ENCODE data around the gene HEYL. TPM values are rescaled to one million over a fixed set of nuclear protein-coding genes. Genes with fewer than 3 reads are reported as not detected.

HEYL gene
- total RNA-seq, 1 donor from 2014 or later, result 4.3 TPM

GRCh38 chr1:39655578-39656268, 16.3 kb upstream of the HEYL start:
- Mint-ChIP-seq H3K36me3 (ENCODE audit: insufficient read depth) (no peaks in the 10 kb centered on the region), H3K27me3 (peaks cover 64% of the 10 kb centered on the region), H3K27ac (no peak overlapping the region), H3K9me3 (ENCODE audit: low read depth) (no peaks in the 10 kb centered on the region), H3K4me1 (ENCODE audit: low read depth) (no peaks in the 10 kb centered on the region), H3K4me3 (ENCODE audit: low read depth) (no peak overlapping the region)
- DNase-seq (ENCODE audit: low spot score, unreplicated experiment), result no peak
- TF ChIP-seq CTCF (IDR thresholded peaks at IDR 0.05; ENCODE audit: unreplicated experiment), result no peak

DNA sequence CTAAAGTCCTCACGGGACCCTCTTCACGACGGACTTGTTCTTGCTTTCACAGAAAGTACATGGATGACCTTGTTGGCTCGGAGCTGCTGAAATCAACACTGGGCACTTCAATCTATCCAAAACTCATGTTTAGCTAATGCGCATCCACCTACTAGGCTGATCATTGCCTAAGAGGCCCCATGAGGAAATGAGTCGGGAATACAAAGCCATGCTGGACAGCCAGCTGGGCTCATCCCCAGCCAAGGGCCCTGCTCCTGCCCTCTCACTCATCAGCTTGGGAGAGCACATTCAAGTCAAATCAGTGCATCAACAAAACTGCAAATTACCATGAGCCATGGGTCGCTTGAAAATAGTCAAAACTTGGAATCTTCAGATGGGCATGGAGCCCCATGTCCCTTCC, 14.8 kb upstream of the HEYL start:
- no peak overlapping the region for H3K4me3 Mint-ChIP-seq (ENCODE audit: low read depth)
- no peaks in the 10 kb centered on the region for H3K9me3 Mint-ChIP-seq (ENCODE audit: low read depth)
- H3K27ac Mint-ChIP-seq, result no peak overlapping the region
- no peaks in the 10 kb centered on the region for H3K36me3 Mint-ChIP-seq (ENCODE audit: insufficient read depth)
- no peaks in the 10 kb centered on the region for H3K4me1 Mint-ChIP-seq (ENCODE audit: low read depth)
- peaks cover 50% of the 10 kb centered on the region for H3K27me3 Mint-ChIP-seq
- no peak for TF ChIP-seq CTCF (IDR thresholded peaks at IDR 0.05; ENCODE audit: unreplicated experiment)
- no peak for DNase-seq (ENCODE audit: low spot score, unreplicated experiment)

DNA sequence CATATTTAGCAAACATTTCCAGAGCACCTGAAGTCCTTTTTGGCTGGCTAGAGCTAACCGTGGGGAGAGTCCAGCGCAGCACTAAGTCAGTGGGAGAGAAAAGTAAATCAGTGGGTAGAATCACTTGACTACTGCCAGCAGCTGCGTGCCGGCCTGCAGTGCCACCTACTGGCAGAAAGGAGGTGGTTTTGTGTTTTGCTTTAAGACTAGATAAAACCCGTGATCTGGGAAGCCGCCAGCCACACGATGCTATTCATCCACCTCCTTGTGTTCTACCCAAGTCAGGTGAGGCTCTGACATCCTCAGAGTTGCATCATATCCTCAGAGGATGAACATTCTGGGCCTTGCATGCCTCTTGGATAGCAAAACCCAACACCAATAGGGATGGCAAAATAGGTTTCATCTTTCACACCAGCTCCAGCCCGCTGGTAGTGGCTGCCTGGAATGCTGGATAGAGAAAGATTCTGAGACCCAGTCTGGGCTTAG, 14.1 kb upstream of the HEYL start:
- H3K4me1 Mint-ChIP-seq (ENCODE audit: low read depth), result no peaks in the 10 kb centered on the region
- peak overlapping the region; percentile 47 for H3K27ac Mint-ChIP-seq
- peaks cover 45% of the 10 kb centered on the region for H3K27me3 Mint-ChIP-seq
- no peaks in the 10 kb centered on the region for H3K36me3 Mint-ChIP-seq (ENCODE audit: insufficient read depth)
- H3K4me3 Mint-ChIP-seq (ENCODE audit: low read depth), result no peak overlapping the region
- peak; percentile 92 for TF ChIP-seq CTCF (IDR thresholded peaks at IDR 0.05; ENCODE audit: unreplicated experiment)
- peak; percentile 51 for DNase-seq (ENCODE audit: low spot score, unreplicated experiment)
- H3K9me3 Mint-ChIP-seq (ENCODE audit: low read depth), result no peaks in the 10 kb centered on the region

- Mint-ChIP-seq H3K27me3 (peaks cover 37% of the 10 kb centered on the region), H3K9me3 (ENCODE audit: low read depth) (no peaks in the 10 kb centered on the region), H3K4me3 (ENCODE audit: low read depth) (no peak overlapping the region), H3K36me3 (ENCODE audit: insufficient read depth) (no peaks in the 10 kb centered on the region), H3K27ac (no peak overlapping the region), H3K4me1 (ENCODE audit: low read depth) (no peaks in the 10 kb centered on the region)
- no peak for TF ChIP-seq CTCF (IDR thresholded peaks at IDR 0.05; ENCODE audit: unreplicated experiment)
- no peak for DNase-seq (ENCODE audit: low spot score, unreplicated experiment)
Observed at GRCh38 chr1:39652554-39652953, 13.1 kb upstream of the HEYL start.

DNA sequence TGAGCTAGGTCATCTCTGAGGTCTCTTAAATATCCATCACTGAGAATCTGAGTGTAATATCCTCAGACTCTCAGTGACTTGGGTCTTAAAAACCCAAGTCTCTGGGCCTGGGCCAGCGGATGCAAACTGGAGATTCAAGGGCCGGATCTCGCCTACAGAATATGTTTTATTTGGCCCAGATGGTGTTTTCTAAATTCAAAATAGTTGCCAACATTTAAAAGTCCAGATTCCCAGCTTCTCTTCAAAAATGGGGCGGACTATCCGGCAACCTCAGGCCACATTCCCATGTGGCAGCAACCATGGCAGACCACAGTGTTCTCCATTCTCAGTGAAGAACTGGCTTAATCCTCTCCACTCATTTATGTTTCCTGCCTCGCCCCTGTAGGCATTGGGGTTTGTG, 12.7 kb upstream of the HEYL start:
- Mint-ChIP-seq H3K27me3 (peaks cover 33% of the 10 kb centered on the region), H3K9me3 (ENCODE audit: low read depth) (no peaks in the 10 kb centered on the region), H3K36me3 (ENCODE audit: insufficient read depth) (no peaks in the 10 kb centered on the region), H3K4me1 (ENCODE audit: low read depth) (peaks cover 4% of the 10 kb centered on the region), H3K4me3 (ENCODE audit: low read depth) (no peak overlapping the region), H3K27ac (no peak overlapping the region)
- TF ChIP-seq CTCF (IDR thresholded peaks at IDR 0.05; ENCODE audit: unreplicated experiment), result no peak
- DNase-seq (ENCODE audit: low spot score, unreplicated experiment), result no peak

Data from progenitor cell of endocrine pancreas (in vitro differentiated cells).